ENCODE results near the gene ACSL5. TPM values are rescaled to one million over a fixed set of nuclear protein-coding genes. Genes with fewer than 3 reads are reported as not detected.

ACSL5 gene
- polyA plus RNA-seq, 1 donor: 2.0 TPM

DNA sequence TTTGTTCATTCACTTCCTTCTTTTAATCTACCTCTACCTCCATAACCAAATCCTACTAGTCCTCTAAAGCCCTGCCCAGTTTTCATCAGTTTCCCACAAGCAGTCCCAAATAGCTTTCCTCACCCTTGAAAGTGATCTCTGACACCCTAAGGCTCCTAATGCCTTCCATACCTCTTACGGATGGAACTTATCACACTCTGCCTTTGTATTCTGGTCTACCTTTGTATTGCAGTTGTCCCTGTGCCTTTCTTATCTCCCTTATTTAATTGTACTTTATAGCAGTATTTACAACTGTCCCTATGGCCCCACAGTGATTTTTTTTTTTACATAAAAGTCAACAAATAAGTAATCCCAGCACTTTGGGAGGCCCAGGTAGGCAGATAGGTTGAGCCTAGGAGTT lies 33.8 kb downstream of the ACSL5 start:
- no peak for DNase-seq (ENCODE audit: low read depth)

DNA sequence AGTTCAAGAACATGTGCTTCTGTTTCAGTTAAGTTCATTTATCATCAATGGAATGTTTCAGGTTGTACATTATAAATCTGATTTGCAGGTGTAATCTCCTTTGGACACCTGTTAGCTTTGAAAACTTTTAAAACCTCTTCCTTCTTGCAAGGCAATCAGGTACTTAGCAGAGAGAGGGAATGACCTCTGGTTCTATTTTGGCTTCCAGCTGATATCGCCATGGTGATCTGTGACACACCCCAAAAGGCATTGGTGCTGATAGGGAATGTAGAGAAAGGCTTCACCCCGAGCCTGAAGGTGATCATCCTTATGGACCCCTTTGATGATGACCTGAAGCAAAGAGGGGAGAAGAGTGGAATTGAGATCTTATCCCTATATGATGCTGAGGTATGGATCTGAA lies 35.4 kb downstream of the ACSL5 start:
- no peak for DNase-seq (ENCODE audit: low read depth)

DNA sequence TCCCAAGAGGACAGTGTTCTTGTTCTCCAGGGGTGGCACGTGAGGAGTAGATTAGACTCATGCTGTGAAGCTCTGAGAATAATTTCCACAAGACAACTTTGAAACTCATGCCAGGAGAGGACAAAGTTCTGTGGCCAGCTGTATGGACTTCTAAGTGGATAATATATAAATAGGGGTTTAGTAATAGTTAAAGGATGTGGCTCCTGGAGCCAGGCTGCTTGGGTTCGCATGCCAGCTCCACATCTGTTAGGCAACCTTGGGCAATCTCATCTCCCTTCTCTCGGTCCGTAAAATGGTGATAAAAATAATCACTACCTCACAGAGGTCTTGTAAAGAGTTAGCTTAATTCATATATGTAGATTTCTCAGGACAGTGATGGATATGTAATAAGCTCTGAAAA lies 35.8 kb downstream of the ACSL5 start:
- no peak for DNase-seq (ENCODE audit: low read depth)

DNA sequence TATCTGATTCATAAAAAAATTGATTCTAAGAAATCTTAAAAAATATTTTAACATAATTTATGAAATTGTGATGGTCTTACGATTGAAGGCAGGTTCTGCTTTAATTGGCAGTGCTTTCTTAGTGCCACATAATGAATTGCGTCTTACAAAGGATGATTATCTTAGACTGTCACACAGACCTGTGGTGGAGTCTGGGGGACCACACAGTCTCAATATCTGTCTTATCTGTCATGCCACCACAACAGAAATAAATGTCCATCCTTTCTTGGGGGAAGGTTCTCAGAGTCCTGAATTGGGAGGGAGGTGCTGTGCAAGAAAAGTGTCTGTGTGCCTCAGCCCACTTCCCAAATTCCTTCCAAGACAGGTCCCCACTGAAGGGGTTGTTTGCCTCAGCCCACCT lies 38.8 kb downstream of the ACSL5 start:
- no peak for DNase-seq (ENCODE audit: low read depth)

DNA sequence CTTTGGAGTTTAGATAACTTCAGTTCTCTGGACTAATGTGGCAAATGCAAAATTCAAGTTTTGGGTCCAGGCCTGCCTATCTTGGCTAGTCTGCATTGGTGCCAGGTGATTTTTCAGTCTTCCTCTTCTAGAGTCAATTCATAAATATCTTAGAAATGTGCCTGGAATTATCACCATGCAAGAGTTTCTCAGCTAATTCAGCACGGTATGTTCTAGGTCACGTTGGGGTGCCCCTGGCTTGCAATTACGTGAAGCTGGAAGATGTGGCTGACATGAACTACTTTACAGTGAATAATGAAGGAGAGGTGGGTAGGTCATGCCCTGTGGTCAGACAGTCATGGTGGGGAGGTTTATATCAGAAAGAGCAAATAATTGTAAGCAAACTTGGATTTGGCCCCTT lies 47.8 kb downstream of the ACSL5 start:
- no peak for DNase-seq (ENCODE audit: low read depth)

DNA sequence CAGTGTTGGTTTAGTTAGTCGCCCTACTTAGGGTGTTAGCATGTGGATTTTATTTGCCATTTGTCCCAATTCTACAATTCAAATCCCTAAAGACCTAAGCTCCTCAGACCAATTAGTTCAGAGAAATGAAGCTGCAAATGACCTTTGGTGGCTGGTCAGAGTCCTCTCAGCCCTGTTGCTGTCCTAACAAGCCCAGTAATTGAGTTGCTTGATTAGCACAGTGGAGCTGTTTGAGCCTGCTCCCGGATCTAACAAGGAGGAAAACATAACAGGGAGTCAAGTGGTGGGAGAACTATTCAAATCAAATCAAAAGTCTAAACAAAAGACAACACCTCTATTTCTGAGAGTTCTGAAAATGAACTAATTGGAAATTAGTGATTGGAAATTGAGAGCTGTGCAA lies 50.7 kb downstream of the ACSL5 start:
- DNase-seq (ENCODE audit: low read depth): no peak

DNA sequence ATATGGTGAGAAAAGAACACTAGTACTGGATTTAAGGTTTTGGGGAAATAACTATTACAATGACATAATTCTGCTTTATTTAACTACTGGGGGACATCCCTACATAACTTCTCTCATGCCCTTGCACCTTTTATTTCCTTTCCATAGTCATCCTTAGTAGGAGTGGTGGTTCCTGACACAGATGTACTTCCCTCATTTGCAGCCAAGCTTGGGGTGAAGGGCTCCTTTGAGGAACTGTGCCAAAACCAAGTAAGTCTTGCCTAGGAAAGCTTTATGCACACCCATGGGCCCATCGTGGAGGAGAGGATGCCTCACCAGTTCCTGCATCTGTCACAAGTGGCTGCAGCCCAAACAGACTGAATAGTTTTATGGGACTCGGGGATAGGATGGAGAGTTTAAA lies 52.2 kb downstream of the ACSL5 start:
- no peak for DNase-seq (ENCODE audit: low read depth)

DNA sequence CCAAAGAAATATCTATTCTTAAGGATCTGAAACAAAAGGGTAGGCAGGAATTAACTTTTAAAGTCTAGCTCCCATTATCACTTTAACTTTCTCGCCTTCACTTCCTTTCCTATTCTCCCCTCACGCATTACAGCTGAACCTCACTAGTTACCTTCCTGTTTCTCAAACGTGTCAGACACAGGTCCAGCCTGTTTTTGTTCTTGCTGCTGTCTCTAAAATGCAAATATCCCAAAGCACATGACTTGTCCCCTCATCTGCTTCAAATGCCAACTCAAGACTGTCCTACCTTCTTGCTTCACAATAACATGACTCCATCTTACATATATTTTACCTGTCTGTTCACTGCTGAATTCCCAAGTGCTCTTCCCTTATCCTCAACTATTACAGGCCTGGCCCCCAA lies 55.2 kb downstream of the ACSL5 start:
- DNase-seq (ENCODE audit: low read depth): no peak

DNA sequence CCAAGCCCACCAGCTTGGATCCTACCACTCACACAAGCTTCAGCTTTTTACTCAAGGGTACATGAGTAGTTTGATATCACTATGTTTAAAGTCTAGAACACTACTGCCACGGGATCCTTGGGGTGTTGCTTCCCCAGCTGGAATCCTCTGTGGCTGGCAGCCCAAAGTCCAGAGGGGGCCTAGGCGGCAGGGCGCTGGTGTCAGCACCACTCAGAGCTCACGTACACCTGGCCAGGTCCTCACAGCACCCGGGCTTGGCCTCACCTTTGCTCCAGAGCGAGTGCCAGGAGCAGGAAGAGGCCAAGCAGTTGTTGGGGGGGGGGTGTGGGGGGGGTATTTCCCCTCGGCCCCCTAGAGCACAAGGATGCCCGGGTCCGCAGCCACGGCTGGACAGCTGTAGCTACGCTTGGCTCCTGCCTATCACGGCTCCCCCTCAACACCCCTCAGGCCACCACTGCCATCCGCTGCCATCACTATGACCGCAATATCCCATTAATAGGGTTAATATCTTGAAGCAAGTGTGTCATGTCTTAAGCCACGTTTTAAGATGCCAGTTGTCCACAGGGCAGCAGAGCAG lies 55.8 kb downstream of the ACSL5 start:
- DNase-seq (ENCODE audit: low read depth): no peak

DNA sequence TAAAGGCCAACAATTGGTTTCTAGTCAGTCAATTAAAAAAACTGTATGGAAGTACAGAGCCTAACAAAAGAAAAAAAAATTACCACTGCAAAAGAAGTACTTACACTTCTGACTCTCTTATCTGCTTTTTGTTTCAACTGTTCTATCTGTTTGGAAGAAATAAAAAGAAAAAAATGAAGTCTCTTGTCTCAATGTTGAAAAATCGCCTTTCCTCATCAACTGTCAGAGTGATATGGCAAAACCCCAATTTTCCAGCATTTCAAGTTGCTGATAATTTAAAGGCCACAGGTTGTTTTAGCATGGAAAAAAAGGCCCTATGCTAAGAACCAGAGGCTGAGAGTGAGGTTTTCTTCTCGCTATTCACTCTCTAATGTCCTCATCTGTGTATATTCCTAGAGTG lies 59.2 kb downstream of the ACSL5 start:
- DNase-seq (ENCODE audit: low read depth): no peak

DNA sequence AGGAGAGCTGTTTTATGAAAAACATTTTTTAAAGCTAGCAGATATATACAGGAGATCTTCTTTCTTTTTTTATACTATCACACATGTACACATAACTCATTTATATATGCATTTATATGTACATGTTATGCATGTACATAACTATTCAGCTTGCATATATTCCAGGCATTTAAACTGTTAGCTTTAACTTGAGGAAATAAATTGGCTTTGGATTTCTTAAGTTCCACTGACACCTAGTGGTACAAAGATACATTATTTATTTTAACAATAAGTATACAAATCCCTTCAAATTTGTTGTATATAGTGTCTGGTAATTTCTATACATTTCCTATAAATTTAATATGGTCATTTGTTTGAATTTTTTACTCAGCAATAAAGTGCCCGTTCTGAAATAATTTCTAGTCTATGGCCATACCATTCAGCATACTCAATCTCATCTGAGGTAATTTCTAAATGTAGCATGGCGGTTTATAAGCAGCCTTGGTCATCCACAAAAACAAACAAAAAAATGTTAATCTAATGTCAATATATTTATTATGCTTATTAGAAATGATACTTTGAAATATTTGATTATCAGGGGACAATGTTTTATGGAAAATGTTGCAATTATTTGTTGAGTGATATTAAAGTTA lies 61.2 kb downstream of the ACSL5 start:
- DNase-seq (ENCODE audit: low read depth): no peak

DNA sequence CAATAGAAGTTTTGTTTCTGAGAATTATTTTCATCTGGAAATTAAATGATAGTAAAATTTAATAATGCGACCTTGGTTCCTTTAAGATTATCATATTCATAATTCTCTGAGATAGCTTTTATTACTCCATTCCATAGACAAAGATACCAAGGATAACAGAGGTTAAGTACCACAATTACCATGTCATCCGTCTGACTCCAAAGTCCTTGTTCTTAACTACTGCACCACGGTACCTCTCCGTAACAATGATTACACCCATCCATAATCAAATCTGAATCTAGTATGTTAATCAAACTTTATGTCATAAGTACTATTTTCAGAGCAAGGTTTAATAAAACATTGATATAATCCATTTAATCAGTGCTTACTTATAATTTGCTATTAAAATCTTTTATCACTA lies 64.4 kb downstream of the ACSL5 start:
- DNase-seq (ENCODE audit: low read depth): no peak

DNA sequence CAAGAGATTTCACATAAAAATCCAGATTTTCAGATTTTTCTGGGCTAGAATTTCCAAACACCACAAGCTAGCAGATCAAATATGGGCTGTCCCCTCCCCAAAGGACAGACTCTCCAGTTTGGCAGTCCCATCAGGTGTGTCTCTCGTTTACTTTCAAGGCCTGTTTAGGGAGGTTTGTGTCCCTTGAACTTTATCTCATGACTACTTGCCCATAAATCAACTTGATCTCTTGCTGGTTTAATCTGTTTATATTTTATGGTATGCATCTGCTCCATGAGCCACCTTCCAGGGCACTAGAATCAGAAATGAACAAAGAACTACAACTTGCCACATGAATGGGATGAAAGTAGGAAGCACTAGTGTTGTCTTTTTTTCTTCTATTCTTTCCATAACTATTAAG lies 67.6 kb downstream of the ACSL5 start:
- DNase-seq (ENCODE audit: low read depth): no peak

DNA sequence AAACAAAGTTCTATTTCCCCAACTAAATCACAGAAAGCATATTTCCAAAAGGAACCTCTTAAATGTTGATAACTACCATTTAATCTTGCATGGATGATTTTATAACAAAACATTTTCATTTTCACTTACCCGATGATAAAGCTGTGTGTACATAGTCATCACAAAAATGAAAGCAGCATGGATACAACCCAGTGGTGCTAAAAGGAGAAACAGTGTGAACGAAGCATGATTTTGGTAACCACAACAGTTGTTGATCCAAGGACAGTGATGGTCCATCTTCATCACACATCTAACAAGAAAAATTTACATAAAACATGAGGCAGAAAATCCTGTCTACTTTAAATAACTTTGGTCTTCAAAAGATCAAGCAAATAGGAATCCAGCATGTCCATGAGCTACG lies 68.1 kb downstream of the ACSL5 start:
- DNase-seq (ENCODE audit: low read depth): no peak

DNA sequence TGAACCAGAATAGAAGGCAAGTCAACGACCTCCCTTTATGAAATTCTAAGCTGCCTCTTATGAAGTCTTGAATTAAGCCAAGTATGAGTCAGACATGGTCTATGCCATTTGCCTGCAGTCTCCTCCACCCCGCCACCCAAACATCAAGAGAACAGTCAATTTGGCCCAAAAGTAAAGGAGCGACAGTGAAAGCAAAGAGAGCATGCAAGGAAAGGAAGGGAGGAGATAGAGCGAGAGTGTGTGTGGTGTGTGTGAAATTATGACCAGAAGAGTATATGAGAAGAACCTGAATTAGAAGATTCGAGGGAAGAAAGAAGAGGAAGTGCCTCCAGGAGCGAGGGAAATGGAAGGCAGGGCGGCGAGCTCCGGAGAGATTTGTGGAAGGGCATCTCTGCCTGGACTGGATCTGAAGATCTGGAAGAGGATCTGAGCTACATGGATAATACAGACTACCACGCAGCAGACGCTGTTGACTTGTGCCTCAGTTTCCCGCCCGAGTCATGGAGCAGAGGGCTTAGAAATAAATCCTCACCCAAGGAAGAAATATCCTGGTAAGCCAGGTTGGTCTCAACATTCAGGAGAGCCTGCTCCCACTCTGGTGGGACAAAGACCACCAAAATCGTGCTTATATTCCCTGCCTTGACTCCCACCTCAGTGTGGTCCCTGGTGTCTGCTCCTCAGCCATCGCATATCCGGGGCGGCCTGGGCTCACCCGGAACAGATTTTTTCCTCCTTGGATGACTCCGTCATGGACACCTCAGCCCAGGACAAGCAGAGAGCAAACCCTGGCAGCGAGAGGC lies 72.3 kb downstream of the ACSL5 start:
- DNase-seq (ENCODE audit: low read depth): no peak

DNA sequence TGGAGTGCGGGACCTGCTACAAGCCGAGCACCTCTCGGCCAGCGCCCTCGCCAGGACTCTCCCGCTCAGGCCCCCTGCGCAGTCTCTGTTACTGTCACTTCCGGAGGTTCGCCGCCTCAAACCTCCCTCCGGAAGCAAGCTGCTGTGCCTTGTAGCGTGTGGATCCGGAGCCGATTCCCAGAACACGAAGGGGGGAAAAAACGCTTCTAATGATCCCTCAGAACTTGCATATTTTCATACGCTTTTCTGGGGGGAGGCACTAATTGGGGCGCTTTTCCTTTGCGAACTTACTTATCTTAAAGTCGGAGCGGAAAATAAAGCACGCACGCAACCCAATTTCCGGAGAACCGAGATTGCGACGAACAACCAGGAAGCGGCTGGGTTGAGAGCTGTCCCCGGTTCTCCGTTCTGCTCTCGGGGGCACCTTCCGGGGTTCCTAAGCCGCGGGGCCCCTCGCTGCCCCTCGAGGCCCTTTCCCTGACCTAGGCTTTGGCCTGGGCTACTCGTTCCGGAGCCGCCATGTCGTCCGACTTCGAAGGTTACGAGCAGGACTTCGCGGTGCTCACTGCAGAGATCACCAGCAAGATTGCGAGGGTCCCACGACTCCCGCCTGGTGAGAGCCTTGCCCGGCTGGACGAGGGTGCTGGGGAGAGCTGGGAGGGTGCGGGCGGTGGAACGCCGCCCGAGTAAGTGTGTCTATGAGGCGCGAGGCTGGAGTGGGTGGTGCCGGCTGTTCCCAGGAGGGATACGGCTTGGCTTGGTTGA lies 73.1 kb downstream of the ACSL5 start, which contains the start of the genes VTI1A and ZDHHC6:
Gene VTI1A, plus strand, starts transcription at position 361 of the 765 bp plus-strand sequence. Its CDS starts 159 bp downstream, at position 520.
Gene ZDHHC6, minus strand, starts transcription at position 60 of the 765 bp plus-strand sequence. CDS start 1,478 bp downstream, outside the sequence.
- peak; percentile 55 for DNase-seq (ENCODE audit: low read depth)

DNA sequence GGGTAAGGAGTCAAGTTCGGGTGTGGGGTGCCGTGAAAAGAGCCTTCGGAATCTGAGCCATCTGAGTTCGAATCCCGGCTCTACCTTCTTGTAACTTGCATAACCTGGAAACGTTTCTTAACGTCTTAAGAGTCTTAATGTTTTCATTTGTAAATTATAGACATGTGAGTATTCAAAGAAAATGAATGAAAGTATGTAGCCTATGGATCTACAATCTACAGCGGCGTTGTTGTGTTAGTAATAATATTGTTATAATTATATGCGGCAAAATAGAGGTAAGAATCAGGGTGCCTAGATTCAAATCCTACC lies 73.7 kb downstream of the ACSL5 start:
- DNase-seq (ENCODE audit: low read depth): no peak

DNA sequence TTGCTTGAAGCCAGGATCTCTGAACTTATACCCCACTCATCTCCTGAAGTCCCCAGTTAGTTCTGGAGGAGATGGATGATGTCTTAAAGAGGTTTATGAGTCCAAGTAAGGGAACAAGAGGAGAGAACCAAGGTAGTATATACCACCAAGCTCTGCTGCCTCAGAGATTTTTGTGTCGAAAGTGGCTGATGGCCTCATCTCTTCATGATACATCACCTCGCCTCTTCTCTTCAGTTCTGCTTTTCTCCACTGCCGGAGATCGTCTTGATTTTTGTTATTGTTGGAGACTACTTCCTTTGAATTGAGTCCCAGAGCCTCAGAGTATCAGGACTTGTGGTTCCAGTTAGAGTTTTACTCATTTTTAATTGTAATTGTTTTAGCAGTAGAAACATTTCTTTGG lies 75.0 kb downstream of the ACSL5 start:
- DNase-seq (ENCODE audit: low read depth): no peak

DNA sequence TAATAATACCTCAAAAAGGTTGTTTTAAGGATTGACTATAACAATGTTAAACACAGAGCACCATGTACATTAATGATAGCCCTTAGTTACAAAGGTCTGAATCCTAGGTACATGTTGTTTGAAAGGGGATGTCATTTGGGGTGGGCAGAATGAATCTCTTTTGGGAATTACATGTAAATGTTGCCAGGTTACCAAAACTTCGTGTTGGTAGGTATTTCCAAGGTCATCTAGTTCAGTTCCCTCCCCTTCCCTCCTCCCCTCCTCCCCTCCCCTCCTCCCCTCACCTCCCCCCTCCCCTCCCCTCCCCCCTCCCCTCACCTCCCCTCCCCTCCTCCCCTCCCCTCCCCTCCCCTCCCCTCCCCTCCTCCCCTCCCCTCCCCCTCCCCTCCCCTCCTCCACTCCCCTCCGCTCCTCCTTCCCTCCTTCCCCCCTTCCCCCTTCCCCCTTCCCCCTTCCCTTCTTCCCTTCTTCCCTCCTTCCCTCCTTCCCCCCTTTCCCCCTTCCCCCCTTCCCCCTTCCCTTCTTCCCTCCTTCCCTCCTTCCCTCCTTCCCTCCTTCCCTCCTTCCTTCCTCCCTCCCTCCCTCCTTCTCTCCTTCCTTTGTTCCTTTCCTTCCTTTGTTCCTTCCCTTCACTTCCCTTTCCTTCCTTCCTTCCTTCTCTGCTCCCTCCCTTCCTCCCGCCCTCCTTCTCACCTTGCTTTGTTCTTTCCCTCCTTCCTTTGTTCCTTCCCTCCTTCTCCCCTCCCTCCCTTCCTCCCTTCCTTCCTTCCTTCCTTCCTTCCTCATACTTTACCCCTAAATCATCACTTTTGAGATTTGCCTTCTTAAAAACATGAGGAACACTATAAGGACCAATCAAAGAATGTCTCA lies 81.2 kb downstream of the ACSL5 start:
- no peak for DNase-seq (ENCODE audit: low read depth)

DNA sequence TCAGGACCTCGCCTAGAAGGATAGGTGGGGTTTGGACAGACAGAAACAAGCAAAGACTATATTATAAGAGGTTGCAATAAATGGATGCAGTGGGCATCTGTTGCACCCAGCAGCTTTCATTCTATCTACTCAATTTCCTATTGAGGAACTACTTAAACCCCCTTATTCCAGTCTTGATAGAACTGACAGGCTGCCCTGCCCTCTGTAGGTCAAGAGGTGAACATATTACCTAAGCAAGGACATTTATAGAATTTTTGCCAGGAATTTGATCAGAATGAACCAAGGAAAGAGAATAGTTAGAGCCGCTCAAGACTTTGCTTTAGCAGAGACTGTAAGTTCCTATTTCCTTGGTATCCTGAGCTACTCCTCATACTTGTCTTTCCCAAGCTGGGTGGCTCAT lies 82.6 kb downstream of the ACSL5 start:
- DNase-seq (ENCODE audit: low read depth): no peak

DNA sequence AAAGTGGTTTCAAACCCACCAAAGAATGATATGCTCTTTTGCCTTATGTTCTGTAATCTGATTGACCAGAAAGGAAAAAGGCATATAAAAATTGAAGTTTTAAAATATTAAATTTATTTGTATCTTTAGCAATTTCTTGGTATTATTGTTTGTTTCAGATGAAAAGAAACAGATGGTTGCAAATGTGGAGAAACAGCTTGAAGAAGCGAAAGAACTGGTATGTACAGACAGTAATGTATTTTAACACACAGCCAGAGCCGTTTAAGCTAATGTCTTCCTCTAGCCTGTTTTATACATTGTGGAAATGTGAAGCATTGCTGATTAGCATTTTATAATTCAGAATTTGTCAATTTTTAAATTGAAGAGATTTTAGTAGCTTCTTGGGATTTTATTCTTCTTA lies 86.5 kb downstream of the ACSL5 start:
- DNase-seq (ENCODE audit: low read depth): no peak
